Effector memory CD8-positive, alpha-beta T cell (primary cell): ENCODE data around the gene NRIP3.
"Not testable (repeated sequence)": the region's sequence is repeated elsewhere in the genome, so short reads cannot be mapped to it uniquely, and the experiment has no call there.

Experiments used
- ATAC-seq: fragments of 150-1000 bp; cut with Tn5 transposase; replicated peaks from 2 replicates; pipeline ENCODE4 v1.10.0; 2021; ENCODE audit warnings: mild to moderate bottlenecking, moderate library complexity
- DNase-seq, 3 experiments: peaks; one replicate each; pipeline ENCODE4 v3.0.0; 2021
- H3K27ac Mint-ChIP-seq, 2 donors: one replicate each; pipeline ENCODE4 v1.8.0; 2022; ENCODE audit warnings: mild to moderate bottlenecking in 2 of 2, mixed read lengths in 2 of 2, moderate library complexity in 2 of 2
- H3K27me3 Mint-ChIP-seq, 2 donors: one replicate each; pipeline ENCODE4 v1.8.0; 2022; ENCODE audit warnings: mixed read lengths in 2 of 2
- H3K36me3 Mint-ChIP-seq: one replicate; pipeline ENCODE4 v1.8.0; 2022; ENCODE audit warnings: mild to moderate bottlenecking, moderate library complexity, mixed read lengths; ENCODE audit not compliant: insufficient read depth
- H3K4me1 Mint-ChIP-seq, 2 donors: one replicate each; pipeline ENCODE4 v1.8.0; 2022; ENCODE audit warnings: low read depth in 2 of 2, mixed read lengths in 2 of 2
- H3K4me3 Mint-ChIP-seq, 2 donors: one replicate each; pipeline ENCODE4 v1.8.0; 2022; ENCODE audit warnings: mild to moderate bottlenecking in 2 of 2, mixed read lengths in 2 of 2, moderate library complexity in 2 of 2
- H3K9me3 Mint-ChIP-seq, 2 donors: one replicate each; pipeline ENCODE4 v1.8.0; 2022; ENCODE audit warnings: mixed read lengths in 2 of 2

Gene NRIP3

DNA sequence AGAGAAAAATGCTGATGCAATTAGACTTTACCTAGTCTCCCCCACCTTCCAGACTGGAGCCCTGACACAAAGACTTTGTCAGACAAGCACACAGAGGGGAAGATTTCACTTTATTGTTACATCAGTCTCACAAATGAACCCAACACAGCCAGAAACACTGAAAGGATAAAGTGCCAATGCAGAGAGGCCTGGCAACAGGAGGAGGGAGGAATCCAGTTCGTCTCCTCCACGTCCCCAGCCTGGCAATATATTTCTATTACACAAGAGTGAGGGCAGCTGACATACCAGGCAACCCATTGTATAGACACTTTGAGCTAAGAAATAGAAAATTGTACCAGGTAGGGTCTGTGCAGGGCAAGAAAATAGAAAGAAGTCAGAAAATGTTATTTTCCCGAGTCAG lies 23.3 kb downstream of the NRIP3 start:
- Mint-ChIP-seq H3K4me3 (no peak overlapping the region), H3K27me3 (no peaks in the 10 kb centered on the region), H3K4me1 (no peaks in the 10 kb centered on the region), H3K27ac (no peak overlapping the region), H3K36me3 (no peaks in the 10 kb centered on the region), H3K9me3 (no peaks in the 10 kb centered on the region)
- ATAC-seq (no peak), DNase-seq (no peak)

DNA sequence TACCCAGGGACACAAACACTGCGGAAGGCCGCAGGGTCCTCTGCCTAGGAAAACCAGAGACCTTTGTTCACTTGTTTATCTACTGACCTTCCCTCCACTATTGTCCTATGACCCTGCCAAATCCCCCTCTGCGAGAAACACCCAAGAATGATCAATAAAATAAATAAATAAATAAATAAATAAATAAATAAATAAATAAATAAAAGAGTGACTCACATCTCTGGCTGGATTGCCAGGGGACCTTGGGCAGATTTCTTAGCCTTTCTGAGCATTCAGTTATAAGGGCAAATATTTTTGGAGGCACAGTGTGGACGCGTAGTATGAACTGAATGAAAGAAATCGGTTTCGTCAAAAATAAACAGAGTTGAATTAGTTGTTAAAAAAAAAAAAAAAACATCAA lies 24.4 kb downstream of the NRIP3 start:
- not testable (repeated sequence) for DNase-seq, H3K4me1 Mint-ChIP-seq, ATAC-seq, H3K27me3 Mint-ChIP-seq, H3K27ac Mint-ChIP-seq, H3K9me3 Mint-ChIP-seq, H3K4me3 Mint-ChIP-seq, H3K36me3 Mint-ChIP-seq

DNA sequence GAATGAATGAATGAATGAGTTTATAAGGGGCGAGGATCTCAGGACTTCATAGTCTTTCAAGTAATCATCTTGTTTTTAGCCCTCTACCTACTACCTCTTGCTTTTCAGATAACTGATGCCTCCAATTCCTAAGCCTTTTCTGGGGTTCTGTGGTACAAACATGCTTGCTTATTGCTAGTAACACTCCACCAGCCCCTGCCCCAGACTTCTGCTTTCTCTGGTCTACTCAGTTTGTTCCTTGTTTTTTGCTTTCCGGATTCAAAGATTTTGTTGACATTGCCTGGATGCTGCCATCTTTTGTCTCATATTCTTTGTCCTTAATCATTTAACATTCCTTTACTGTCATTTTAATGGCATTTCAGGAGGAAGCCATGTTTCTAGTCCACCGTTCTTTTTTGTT lies 30.7 kb downstream of the NRIP3 start:
- no peaks in the 10 kb centered on the region for H3K36me3 Mint-ChIP-seq
- H3K9me3 Mint-ChIP-seq, result no peaks in the 10 kb centered on the region
- H3K27me3 Mint-ChIP-seq, result no peaks in the 10 kb centered on the region
- no peak for DNase-seq
- H3K4me1 Mint-ChIP-seq, result no peaks in the 10 kb centered on the region
- no peak for ATAC-seq
- H3K27ac Mint-ChIP-seq, result peak overlapping the region in 1 of 2 donors; percentile 16
- H3K4me3 Mint-ChIP-seq, result no peak overlapping the region

DNA sequence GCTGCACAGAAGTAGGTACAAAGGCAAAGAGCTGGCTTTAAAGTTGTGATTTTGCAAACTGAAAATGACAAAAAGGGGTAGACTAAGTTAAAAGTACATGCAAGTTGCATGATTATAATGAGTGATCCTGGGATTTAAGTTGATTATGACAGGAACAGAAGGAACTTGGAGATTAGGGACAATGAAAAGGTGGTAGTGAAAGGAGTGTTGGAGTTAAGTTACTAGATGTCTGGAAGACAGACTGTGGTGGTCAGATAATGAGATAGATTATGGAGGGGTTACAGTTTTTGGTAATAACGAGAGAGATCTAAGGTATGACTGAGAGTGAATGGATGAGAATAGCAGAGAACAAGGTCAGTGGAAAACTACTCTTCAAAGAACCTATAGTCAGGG lies 31.9 kb downstream of the NRIP3 start:
- Mint-ChIP-seq H3K27ac (no peak overlapping the region), H3K4me1 (no peaks in the 10 kb centered on the region), H3K36me3 (no peaks in the 10 kb centered on the region), H3K9me3 (no peaks in the 10 kb centered on the region), H3K27me3 (no peaks in the 10 kb centered on the region), H3K4me3 (no peak overlapping the region)
- ATAC-seq, result no peak
- DNase-seq, result no peak

DNA sequence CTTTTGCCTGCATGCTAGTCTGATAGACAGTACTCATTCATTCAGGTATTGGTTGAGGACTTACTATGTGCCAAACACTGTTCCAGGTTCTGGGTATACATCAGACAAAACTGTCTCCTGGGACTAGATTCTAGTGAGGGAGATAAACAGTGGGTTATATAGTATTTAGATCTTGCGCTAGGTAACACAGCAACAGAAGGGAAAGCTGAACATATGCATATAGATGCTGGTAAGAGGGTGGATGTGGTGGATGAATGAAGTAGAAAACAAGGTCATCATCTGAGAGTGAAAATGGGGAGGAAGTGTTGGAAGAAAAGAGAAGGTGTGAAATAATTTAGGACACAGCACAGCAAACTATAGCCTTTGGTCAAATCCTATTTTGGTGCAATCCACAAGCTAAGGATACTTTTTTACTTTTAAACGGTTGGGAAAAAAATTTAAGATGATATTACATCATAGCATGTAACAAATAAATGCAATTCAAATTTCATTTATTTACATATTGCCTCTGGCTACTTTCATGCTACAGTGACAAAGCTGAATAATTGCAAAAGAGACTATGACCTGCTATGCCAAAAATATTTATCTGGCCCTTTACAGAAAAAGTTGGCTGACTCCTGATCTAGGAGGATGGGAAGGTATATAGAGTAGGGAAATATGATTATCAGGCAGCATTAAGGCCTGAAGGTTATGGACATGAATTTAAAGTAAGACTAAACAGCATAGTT lies 32.4 kb downstream of the NRIP3 start:
- no peak overlapping the region for H3K4me3 Mint-ChIP-seq
- no peaks in the 10 kb centered on the region for H3K27me3 Mint-ChIP-seq
- no peak for DNase-seq
- H3K4me1 Mint-ChIP-seq, result no peaks in the 10 kb centered on the region
- no peaks in the 10 kb centered on the region for H3K9me3 Mint-ChIP-seq
- H3K27ac Mint-ChIP-seq, result no peak overlapping the region
- no peak for ATAC-seq
- H3K36me3 Mint-ChIP-seq, result no peaks in the 10 kb centered on the region

DNA sequence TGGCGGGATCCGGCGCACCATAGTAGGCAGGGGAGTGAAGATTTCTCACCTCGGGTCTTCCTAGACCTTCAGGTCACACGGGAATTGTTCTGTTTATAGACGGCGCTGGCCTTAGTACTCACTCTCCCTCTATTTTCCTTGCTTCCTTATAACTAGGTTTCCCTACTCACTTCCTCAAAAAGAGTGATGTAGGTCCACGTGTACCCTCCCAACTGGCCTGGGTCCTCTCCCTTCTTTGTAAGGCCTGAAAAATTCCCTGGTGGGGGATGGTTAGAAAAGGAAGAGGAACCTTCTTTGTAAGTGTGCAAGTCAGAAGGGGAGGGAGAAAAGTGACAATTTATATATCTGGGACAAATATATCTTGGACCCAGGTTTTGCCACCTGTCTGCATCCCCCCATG lies 36.6 kb downstream of the NRIP3 start:
- Mint-ChIP-seq H3K27me3 (no peaks in the 10 kb centered on the region), H3K9me3 (no peaks in the 10 kb centered on the region), H3K4me1 (peaks cover 13 to 24% of the 10 kb centered on the region in 2 donors), H3K36me3 (peaks cover 6% of the 10 kb centered on the region), H3K4me3 (no peak overlapping the region), H3K27ac (no peak overlapping the region)
- ATAC-seq (no peak), DNase-seq (no peak)

- DNase-seq, result peak; percentile 60
- H3K36me3 Mint-ChIP-seq, result peaks cover 6% of the 10 kb centered on the region
- H3K4me3 Mint-ChIP-seq, result peak within 1 kb of the TSS; percentile 90 to 95
- peaks cover 18 to 29% of the 10 kb centered on the region in 2 donors for H3K4me1 Mint-ChIP-seq
- H3K9me3 Mint-ChIP-seq, result no peaks in the 10 kb centered on the region
- ATAC-seq, result peak; percentile 78
- peak within 1 kb of the TSS; percentile 96 for H3K27ac Mint-ChIP-seq
- H3K27me3 Mint-ChIP-seq, result no peaks in the 10 kb centered on the region
Measured at GRCh38 chr11:8964324-8965320, 39.2 kb downstream of the NRIP3 start, which contains the start of gene TMEM9B. Gene TMEM9B, minus strand, starts transcription at chr11:8964442. Its CDS starts 129 bp downstream, at chr11:8964313.

- peak; percentile 74 for ATAC-seq
- Mint-ChIP-seq H3K9me3 (no peaks in the 10 kb centered on the region), H3K4me3 (peak overlapping the region; percentile 90 to 95), H3K4me1 (peaks cover 18 to 29% of the 10 kb centered on the region in 2 donors), H3K27me3 (no peaks in the 10 kb centered on the region), H3K36me3 (peaks cover 10% of the 10 kb centered on the region), H3K27ac (peak overlapping the region; percentile 96)
- peak; percentile 62 to 67 (median 65) for DNase-seq
Measured at GRCh38 chr11:8963569-8964323, 40.1 kb downstream of the NRIP3 start.

- no peaks in the 10 kb centered on the region for H3K9me3 Mint-ChIP-seq
- peaks cover 18 to 29% of the 10 kb centered on the region in 2 donors for H3K4me1 Mint-ChIP-seq
- DNase-seq, result no peak
- peak overlapping the region; percentile 96 for H3K27ac Mint-ChIP-seq
- peaks cover 10% of the 10 kb centered on the region for H3K36me3 Mint-ChIP-seq
- ATAC-seq, result no peak
- H3K4me3 Mint-ChIP-seq, result peak overlapping the region; percentile 90 to 95
- no peaks in the 10 kb centered on the region for H3K27me3 Mint-ChIP-seq
Measured at GRCh38 chr11:8962841-8963240, 41.0 kb downstream of the NRIP3 start.

DNA sequence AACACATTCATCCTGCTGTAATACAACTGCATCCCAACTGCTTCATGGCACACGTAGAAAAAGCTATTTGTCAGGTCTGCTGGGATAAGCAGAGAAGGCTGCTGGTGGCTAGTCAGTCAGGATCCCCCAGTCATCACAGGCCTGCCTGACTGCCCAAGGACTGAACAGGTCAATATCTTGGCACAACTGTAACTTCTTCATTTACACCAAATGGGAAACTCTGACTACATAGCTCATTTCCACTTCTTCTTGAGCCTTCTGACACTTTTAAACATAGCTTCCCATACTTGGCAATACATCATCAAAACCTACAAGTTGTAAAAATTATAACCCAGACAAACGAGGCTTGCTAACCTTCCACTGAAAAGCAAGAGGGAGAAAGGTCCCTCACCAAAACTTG lies 42.4 kb downstream of the NRIP3 start:
- no peaks in the 10 kb centered on the region for H3K27me3 Mint-ChIP-seq
- H3K4me1 Mint-ChIP-seq, result peaks cover 21 to 34% of the 10 kb centered on the region in 2 donors
- no peaks in the 10 kb centered on the region for H3K9me3 Mint-ChIP-seq
- H3K36me3 Mint-ChIP-seq, result peaks cover 15% of the 10 kb centered on the region
- DNase-seq (no peak), ATAC-seq (no peak)
- H3K4me3 Mint-ChIP-seq, result no peak overlapping the region
- peak overlapping the region; percentile 64 to 71 for H3K27ac Mint-ChIP-seq

- Mint-ChIP-seq H3K4me3 (no peak overlapping the region), H3K4me1 (peaks cover 23 to 24% of the 10 kb centered on the region in 2 donors), H3K9me3 (no peaks in the 10 kb centered on the region), H3K36me3 (peaks cover 28% of the 10 kb centered on the region), H3K27ac (no peak overlapping the region), H3K27me3 (no peaks in the 10 kb centered on the region)
- DNase-seq (peak; percentile 5 to 12 (median 8)), ATAC-seq (no peak)
Measured at GRCh38 chr11:8959546-8960166, 44.1 kb downstream of the NRIP3 start.

DNA sequence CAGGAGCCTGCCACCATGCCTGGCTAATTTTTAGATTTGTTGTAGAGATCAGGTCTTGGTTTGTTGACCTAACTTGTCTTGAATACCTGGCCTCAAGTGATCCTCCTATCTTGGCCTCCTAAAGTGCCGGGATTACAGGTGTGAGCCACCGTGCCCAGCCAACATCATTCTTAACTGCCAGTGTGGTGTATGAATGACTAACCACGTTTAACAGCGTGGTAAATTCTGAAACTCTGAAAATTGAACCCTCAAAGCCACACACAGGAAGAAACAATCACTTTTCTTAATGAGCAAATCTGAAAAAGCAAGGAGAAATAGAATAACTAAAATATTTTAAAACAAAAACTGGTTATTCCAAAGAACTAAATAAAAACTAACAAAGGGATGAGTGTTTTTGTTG lies 46.9 kb downstream of the NRIP3 start:
- Mint-ChIP-seq H3K4me3 (no peak overlapping the region), H3K36me3 (peaks cover 42% of the 10 kb centered on the region), H3K27ac (peak overlapping the region; percentile 42 to 87), H3K4me1 (peaks cover 10% of the 10 kb centered on the region in 2 donors), H3K27me3 (no peaks in the 10 kb centered on the region), H3K9me3 (no peaks in the 10 kb centered on the region)
- DNase-seq (no peak), ATAC-seq (no peak)

- peaks cover 51% of the 10 kb centered on the region for H3K36me3 Mint-ChIP-seq
- DNase-seq (no peak), ATAC-seq (no peak)
- H3K9me3 Mint-ChIP-seq, result no peaks in the 10 kb centered on the region
- H3K27ac Mint-ChIP-seq, result no peak overlapping the region
- no peaks in the 10 kb centered on the region for H3K27me3 Mint-ChIP-seq
- H3K4me3 Mint-ChIP-seq, result no peak overlapping the region
- no peaks in the 10 kb centered on the region for H3K4me1 Mint-ChIP-seq
Measured at GRCh38 chr11:8948886-8949285, 54.9 kb downstream of the NRIP3 start.
